ENCODE measurements around the gene LRP1B.

LRP1B gene

DNA sequence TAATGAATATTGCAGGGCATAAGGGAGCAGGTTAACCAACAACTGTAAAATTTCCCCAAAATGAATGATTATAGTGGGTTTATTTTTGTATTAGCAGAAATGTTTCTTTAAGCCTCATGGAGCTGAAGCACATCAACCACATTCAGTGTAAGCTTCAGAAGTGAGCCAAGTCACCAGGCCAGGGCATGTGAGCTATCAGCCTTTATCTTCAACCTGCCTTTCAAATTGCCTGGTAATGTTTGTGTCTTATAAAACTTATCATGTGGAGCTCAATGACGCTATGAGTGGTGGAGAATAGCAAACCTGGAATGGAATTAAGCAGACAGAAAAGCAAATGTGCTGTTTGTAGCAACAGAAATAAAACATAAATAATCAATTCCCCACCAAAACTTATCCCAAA, 1068.4 kb downstream of the LRP1B start:
- TF ChIP-seq, protein P1, sequence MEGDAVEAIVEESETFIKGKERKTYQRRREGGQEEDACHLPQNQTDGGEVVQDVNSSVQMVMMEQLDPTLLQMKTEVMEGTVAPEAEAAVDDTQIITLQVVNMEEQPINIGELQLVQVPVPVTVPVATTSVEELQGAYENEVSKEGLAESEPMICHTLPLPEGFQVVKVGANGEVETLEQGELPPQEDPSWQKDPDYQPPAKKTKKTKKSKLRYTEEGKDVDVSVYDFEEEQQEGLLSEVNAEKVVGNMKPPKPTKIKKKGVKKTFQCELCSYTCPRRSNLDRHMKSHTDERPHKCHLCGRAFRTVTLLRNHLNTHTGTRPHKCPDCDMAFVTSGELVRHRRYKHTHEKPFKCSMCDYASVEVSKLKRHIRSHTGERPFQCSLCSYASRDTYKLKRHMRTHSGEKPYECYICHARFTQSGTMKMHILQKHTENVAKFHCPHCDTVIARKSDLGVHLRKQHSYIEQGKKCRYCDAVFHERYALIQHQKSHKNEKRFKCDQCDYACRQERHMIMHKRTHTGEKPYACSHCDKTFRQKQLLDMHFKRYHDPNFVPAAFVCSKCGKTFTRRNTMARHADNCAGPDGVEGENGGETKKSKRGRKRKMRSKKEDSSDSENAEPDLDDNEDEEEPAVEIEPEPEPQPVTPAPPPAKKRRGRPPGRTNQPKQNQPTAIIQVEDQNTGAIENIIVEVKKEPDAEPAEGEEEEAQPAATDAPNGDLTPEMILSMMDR (IDR thresholded peaks at IDR 0.05), result no peak
- no peak for TF ChIP-seq ZFX (IDR thresholded peaks at IDR 0.05; ENCODE audit: borderline replicate concordance)
- no peak overlapping the region for H3K27ac ChIP-seq

DNA sequence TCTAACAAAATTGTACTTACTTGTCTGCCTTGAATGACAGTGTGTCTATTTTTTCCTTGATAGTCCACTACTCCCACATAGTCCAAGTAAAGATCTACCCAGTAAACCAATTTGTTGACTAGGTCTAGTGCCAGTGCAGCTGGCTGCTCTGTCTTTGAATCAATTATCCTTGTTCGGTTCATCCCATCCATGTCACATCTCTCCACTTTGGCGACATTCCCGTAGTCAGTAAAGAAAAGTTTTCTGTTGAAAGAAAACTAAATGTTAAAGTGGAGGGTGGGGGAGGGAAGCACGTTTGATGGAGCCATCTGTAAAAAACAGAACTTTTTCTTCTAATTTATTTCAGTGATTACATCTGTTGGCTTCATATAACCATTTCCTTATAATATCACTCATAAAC, 1068.8 kb downstream of the LRP1B start:
- TF ChIP-seq ZFX (IDR thresholded peaks at IDR 0.05; ENCODE audit: borderline replicate concordance), result no peak
- TF ChIP-seq, protein P1 (IDR thresholded peaks at IDR 0.05), result no peak
- no peak overlapping the region for H3K27ac ChIP-seq

DNA sequence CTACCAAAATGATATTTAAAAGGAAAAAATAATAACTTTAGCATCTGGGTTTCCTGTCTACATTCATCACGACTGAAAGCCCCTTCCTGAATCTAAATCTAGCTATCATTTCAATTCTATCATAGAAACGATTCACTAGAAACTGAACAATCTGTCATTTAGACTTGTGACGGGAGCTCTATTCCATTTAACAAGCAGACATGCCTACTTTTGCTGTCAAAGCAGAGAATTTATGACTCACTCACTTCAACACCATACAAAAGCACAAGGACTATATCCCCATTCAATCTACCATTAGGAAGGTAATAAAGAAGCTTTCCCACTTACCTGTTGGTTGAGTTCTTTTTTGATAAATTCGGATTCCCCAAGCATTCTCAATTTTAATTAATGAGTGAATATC, 1072.3 kb downstream of the LRP1B start:
- TF ChIP-seq, protein P1 (IDR thresholded peaks at IDR 0.05), result no peak
- TF ChIP-seq ZFX (IDR thresholded peaks at IDR 0.05; ENCODE audit: borderline replicate concordance), result no peak

DNA sequence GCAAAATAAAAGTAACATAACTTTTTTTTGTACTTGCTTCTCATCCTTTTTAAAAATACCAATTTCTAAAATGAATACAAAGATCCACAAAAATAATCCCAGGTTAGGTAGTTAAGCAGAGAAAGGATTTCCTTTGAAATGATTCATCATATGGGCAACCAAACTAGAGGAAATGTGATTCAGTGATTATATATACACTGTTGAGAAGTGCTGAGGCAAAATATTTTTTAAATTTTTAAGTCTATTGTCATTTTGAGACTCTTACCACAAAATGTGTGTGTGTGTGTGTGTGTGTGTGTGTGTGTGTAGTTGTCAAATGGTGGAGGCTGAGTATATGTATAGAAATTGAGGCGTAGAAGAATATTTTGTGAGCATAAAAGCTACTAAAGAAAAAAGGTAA, 1075.3 kb downstream of the LRP1B start:
- TF ChIP-seq ZFX (IDR thresholded peaks at IDR 0.05; ENCODE audit: borderline replicate concordance), result no peak
- TF ChIP-seq, protein P1 (IDR thresholded peaks at IDR 0.05), result no peak
- H3K27ac ChIP-seq, result no peak overlapping the region

More for the DNA sequence above, 1072.3 kb downstream of the LRP1B start:
- H3K27ac ChIP-seq, result no peak overlapping the region

DNA sequence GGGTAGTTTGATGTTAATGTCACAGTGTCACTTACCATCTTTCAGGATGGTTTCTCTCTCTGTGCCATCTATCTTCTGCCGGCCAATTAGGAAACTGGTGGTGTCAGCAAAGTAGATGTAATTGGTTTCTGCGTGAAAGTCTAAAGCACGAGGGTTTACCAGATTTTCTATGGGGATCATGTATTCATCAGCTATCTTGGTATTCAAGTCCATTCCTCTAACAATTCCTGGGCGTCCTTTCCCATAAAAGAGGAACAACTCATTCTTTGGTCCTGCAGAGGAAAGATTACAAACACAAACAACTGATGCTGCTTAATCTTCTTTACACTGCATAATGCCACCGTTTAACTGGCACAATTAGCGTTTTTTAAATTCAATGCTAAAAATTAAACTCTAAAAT, 1081.9 kb downstream of the LRP1B start:
- TF ChIP-seq ZFX (IDR thresholded peaks at IDR 0.05; ENCODE audit: borderline replicate concordance), result no peak
- TF ChIP-seq, protein P1 (IDR thresholded peaks at IDR 0.05), result no peak
- H3K27ac ChIP-seq, result no peak overlapping the region

DNA sequence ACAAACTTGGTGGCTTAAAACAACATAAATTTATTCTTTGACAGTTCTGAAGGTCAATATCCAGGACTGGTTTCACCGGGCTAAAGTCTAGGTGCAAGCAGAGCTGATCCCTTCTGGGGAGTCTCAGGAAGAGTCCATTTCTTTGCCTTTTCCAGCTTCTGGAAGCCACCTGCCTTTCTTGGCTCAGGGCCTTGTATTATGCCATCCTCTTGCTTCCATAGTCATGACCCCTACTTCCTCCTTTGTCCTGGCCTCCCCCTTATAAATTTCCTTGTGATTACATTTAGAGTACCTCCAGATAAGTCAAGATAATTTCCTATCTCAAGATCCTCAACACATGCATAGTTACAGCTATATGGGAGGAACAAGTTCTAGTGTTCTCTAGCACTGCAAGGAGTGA, 1089.5 kb downstream of the LRP1B start:
- no peak overlapping the region for H3K27ac ChIP-seq
- TF ChIP-seq ZFX (IDR thresholded peaks at IDR 0.05; ENCODE audit: borderline replicate concordance), result no peak
- TF ChIP-seq, protein P1 (IDR thresholded peaks at IDR 0.05), result no peak

DNA sequence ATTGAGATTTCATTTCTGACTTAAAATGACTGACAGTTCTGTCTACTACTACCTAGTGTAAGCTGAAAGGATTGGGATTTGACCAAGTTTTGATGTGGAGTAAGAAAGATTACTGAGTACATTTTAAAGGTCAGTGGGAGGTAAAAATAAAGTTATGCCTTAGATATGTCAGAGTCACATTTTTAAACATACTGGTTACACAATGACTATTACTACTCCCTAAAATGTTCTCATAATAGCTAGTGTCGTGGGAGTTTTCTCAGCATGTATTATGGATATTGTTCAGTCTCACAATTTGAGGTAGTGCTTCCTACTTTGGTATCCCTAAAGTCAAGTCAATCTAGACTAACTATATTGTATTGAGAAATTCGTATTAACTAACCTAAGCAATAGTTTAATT, 1092.5 kb downstream of the LRP1B start:
- no peak overlapping the region for H3K27ac ChIP-seq
- TF ChIP-seq ZFX (IDR thresholded peaks at IDR 0.05; ENCODE audit: borderline replicate concordance), result no peak

DNA sequence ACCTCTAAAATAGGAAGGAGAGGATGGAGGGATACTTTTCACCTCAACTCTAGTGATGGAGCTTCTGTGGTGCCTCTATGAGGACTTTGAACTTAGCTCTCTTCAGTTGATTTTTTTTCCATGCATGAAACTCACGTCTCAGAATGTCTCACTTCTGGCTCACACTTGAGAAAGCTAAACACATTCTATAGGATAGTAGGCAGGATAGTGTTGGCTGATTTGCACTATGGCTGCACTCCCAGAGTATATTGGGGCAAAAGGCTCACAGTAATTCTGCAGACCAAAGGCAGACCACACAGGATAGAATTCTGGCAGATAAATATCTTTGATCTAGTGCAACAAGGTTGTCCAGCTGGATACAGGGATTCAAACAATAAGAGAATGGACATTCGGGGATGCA, 1093.5 kb downstream of the LRP1B start:
- TF ChIP-seq ZFX (IDR thresholded peaks at IDR 0.05; ENCODE audit: borderline replicate concordance), result no peak
- TF ChIP-seq, protein P1 (IDR thresholded peaks at IDR 0.05), result no peak
- no peak overlapping the region for H3K27ac ChIP-seq
